Measurements from ENCODE around the gene FCN2.

The FCN2 gene

GRCh38 chr9:134853893-134854292 is 26.7 kb upstream of the FCN2 start:
- ChIA-PET CTCF (interaction anchor here (0.6 to 0.7 kb wide), 2 partner anchors 179 to 436 kb away, joined by 3 read pairs; no protein-coding TSS in a partner anchor), POLR2A (no interaction called here)
- Histone ChIP-seq H3K27ac (ENCODE audit: extremely low read depth, low read depth, low read length) (no peak overlapping the region), H3K9me3 (ENCODE audit: control insufficient read depth, insufficient read depth, low read depth, low read length) (no peaks in the 10 kb centered on the region), H3K36me3 (ENCODE audit: control insufficient read depth in 2 of 2, insufficient read depth in 1 of 2, low read length in 2 of 2) (no peaks in the 10 kb centered on the region), H3K4me1 (ENCODE audit: control insufficient read depth, insufficient read depth, low read length) (no peaks in the 10 kb centered on the region), H3K4me3 (ENCODE audit: low read depth, low read length) (no peak overlapping the region)
- no peak for TF ChIP-seq ZFP3 (tag by site-specific recombination; IDR thresholded peaks at IDR 0.05; ENCODE audit: low read depth)
- TF ChIP-seq, protein P1, sequence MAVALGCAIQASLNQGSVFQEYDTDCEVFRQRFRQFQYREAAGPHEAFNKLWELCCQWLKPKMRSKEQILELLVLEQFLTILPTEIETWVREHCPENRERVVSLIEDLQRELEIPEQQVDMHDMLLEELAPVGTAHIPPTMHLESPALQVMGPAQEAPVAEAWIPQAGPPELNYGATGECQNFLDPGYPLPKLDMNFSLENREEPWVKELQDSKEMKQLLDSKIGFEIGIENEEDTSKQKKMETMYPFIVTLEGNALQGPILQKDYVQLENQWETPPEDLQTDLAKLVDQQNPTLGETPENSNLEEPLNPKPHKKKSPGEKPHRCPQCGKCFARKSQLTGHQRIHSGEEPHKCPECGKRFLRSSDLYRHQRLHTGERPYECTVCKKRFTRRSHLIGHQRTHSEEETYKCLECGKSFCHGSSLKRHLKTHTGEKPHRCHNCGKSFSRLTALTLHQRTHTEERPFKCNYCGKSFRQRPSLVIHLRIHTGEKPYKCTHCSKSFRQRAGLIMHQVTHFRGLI (tag by site-specific recombination; IDR thresholded peaks at IDR 0.05): no peak
- TF ChIP-seq ZNF112 (tag by site-specific recombination; IDR thresholded peaks at IDR 0.05): no peak
- TF ChIP-seq ZNF341 (tag by site-specific recombination; IDR thresholded peaks at IDR 0.05; ENCODE audit: low read depth): no peak
- no peak for TF ChIP-seq ZNF24 (tag by site-specific recombination; IDR thresholded peaks at IDR 0.05)
- no peak for TF ChIP-seq ZNF549 (tag by site-specific recombination; IDR thresholded peaks at IDR 0.05)
- TF ChIP-seq ZBTB7A (tag by site-specific recombination; IDR thresholded peaks at IDR 0.05; ENCODE audit: low read depth): no peak
- TF ChIP-seq ZNF560 (tag by site-specific recombination; IDR thresholded peaks at IDR 0.05; ENCODE audit: borderline replicate concordance): no peak
- TF ChIP-seq ZNF223 (tag by site-specific recombination; IDR thresholded peaks at IDR 0.05): no peak
- TF ChIP-seq ZNF324 (tag by site-specific recombination; IDR thresholded peaks at IDR 0.05): no peak
- TF ChIP-seq MEIS1 (CRISPR knock-in tag; IDR thresholded peaks at IDR 0.05; ENCODE audit: borderline replicate concordance): no peak
- TF ChIP-seq ZBTB44 (tag by site-specific recombination; IDR thresholded peaks at IDR 0.05): no peak

GRCh38 chr9:134854541-134854981 is 26.0 kb upstream of the FCN2 start:
- Histone ChIP-seq H3K36me3 (ENCODE audit: control insufficient read depth in 2 of 2, insufficient read depth in 1 of 2, low read length in 2 of 2) (no peaks in the 10 kb centered on the region), H3K4me1 (ENCODE audit: control insufficient read depth, insufficient read depth, low read length) (no peaks in the 10 kb centered on the region), H3K9me3 (ENCODE audit: control insufficient read depth, insufficient read depth, low read depth, low read length) (no peaks in the 10 kb centered on the region), H3K4me3 (ENCODE audit: low read depth, low read length) (no peak overlapping the region), H3K27ac (ENCODE audit: extremely low read depth, low read depth, low read length) (no peak overlapping the region)
- TF ChIP-seq ZNF239 (tag by site-specific recombination; IDR thresholded peaks at IDR 0.05): no peak
- TF ChIP-seq ZNF311 (tag by site-specific recombination; IDR thresholded peaks at IDR 0.05; ENCODE audit: borderline replicate concordance): no peak
- TF ChIP-seq YY2 (tag by site-specific recombination; IDR thresholded peaks at IDR 0.05): no peak
- TF ChIP-seq, protein P2, sequence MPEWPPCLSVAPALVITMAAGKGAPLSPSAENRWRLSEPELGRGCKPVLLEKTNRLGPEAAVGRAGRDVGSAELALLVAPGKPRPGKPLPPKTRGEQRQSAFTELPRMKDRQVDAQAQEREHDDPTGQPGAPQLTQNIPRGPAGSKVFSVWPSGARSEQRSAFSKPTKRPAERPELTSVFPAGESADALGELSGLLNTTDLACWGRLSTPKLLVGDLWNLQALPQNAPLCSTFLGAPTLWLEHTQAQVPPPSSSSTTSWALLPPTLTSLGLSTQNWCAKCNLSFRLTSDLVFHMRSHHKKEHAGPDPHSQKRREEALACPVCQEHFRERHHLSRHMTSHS (tag by site-specific recombination; IDR thresholded peaks at IDR 0.05): no peak
- TF ChIP-seq, protein P3, sequence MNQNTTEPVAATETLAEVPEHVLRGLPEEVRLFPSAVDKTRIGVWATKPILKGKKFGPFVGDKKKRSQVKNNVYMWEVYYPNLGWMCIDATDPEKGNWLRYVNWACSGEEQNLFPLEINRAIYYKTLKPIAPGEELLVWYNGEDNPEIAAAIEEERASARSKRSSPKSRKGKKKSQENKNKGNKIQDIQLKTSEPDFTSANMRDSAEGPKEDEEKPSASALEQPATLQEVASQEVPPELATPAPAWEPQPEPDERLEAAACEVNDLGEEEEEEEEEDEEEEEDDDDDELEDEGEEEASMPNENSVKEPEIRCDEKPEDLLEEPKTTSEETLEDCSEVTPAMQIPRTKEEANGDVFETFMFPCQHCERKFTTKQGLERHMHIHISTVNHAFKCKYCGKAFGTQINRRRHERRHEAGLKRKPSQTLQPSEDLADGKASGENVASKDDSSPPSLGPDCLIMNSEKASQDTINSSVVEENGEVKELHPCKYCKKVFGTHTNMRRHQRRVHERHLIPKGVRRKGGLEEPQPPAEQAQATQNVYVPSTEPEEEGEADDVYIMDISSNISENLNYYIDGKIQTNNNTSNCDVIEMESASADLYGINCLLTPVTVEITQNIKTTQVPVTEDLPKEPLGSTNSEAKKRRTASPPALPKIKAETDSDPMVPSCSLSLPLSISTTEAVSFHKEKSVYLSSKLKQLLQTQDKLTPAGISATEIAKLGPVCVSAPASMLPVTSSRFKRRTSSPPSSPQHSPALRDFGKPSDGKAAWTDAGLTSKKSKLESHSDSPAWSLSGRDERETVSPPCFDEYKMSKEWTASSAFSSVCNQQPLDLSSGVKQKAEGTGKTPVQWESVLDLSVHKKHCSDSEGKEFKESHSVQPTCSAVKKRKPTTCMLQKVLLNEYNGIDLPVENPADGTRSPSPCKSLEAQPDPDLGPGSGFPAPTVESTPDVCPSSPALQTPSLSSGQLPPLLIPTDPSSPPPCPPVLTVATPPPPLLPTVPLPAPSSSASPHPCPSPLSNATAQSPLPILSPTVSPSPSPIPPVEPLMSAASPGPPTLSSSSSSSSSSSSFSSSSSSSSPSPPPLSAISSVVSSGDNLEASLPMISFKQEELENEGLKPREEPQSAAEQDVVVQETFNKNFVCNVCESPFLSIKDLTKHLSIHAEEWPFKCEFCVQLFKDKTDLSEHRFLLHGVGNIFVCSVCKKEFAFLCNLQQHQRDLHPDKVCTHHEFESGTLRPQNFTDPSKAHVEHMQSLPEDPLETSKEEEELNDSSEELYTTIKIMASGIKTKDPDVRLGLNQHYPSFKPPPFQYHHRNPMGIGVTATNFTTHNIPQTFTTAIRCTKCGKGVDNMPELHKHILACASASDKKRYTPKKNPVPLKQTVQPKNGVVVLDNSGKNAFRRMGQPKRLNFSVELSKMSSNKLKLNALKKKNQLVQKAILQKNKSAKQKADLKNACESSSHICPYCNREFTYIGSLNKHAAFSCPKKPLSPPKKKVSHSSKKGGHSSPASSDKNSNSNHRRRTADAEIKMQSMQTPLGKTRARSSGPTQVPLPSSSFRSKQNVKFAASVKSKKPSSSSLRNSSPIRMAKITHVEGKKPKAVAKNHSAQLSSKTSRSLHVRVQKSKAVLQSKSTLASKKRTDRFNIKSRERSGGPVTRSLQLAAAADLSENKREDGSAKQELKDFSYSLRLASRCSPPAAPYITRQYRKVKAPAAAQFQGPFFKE (tag by site-specific recombination; IDR thresholded peaks at IDR 0.05; ENCODE audit: borderline replicate concordance): no peak
- TF ChIP-seq ZFP41 (tag by site-specific recombination; IDR thresholded peaks at IDR 0.05; ENCODE audit: borderline replicate concordance): no peak
- TF ChIP-seq ZNF549 (tag by site-specific recombination; IDR thresholded peaks at IDR 0.05): no peak
- no peak for TF ChIP-seq ZNF843 (tag by site-specific recombination; IDR thresholded peaks at IDR 0.05)
- TF ChIP-seq ZBTB21 (tag by site-specific recombination; IDR thresholded peaks at IDR 0.05): no peak
- ChIA-PET CTCF (interaction anchor here (0.7 kb wide), 1 partner anchor 180 kb away, joined by 3 read pairs; no protein-coding TSS in a partner anchor), POLR2A (no interaction called here)

All from HEK293 (cell line).